Adipose tissue (tissue), 3 donors: Measurements from ENCODE around the gene SCYL2. TPM values are rescaled to one million over a fixed set of nuclear protein-coding genes. Genes with fewer than 3 reads are reported as not detected.

Experiments used
- polyA plus RNA-seq, 3 donors: library from polyadenylated mRNA; stranded (reverse); fragments of 200-250 nt; gene quantifications; one replicate each; pipeline ENCODE4 v1.2.3, GENCODE V29; 2013
- donor health status: healthy with polysubstance abuse.
- donor health status: Bipolar disorder and iron deficiency.
- donor health status: healthy.

Gene SCYL2
- polyA plus RNA-seq, 3 donors: 7.8 to 14.7 (median 9.6) TPM

Other genes with a start within 250 kb of the SCYL2 start
- 10 to 100 TPM in 1 of 3 donors, 1 to 10 TPM in 2; 2.6 to 21.7 (median 9.6) TPM for gene BLTP3B, start 124.3 kb upstream of the SCYL2 start, polyA plus RNA-seq
- gene ACTR6, start 66.4 kb upstream of the SCYL2 start, polyA plus RNA-seq: 10 to 100 TPM in 2 of 3 donors, 1 to 10 TPM in 1; 6.1 to 21.6 (median 12.9) TPM
- 1 to 10 TPM in 1 of 3 donors, under 1 TPM in 1, not detected in 1; 0.39 to 1.4 TPM for gene DEPDC4, start 98 bp upstream of the SCYL2 start, polyA plus RNA-seq
- under 1 TPM in 1 of 3 donors, not detected in 2; 0.01 TPM for gene SLC17A8, start 89.9 kb downstream of the SCYL2 start, polyA plus RNA-seq
- under 1 TPM; 0.04 to 0.75 (median 0.67) TPM for gene NR1H4, start 206.7 kb downstream of the SCYL2 start, polyA plus RNA-seq